Esophagus muscularis mucosa (tissue), 4 donors: Measurements from ENCODE around the gene CALCB. TPM values are rescaled to one million over a fixed set of nuclear protein-coding genes. Genes with fewer than 3 reads are reported as not detected.
"Not testable (repeated sequence)": the region's sequence is repeated elsewhere in the genome, so short reads cannot be mapped to it uniquely, and the experiment has no call there.

Experiments used
- DNase-seq: peaks from one replicate; pipeline ENCODE4 v3.0.0-alpha.2; 2017; ENCODE audit errors: extremely low spot score
- H3K27ac ChIP-seq, 4 donors: fragments of 200-600 bp; sonication (generic); replicated peaks in 1 of 4; 1 replicate in 3 of 4; 2 replicates in 1 of 4; pipeline ENCODE4 v1.5.1; 2016 to 2019; ENCODE audit warnings: mild to moderate bottlenecking in 1 of 4
- H3K27me3 ChIP-seq, 4 donors: fragments of 200-600 bp; sonication (generic); one replicate each; pipeline versions ENCODE4 v1.5.1 to v1.6.0; 2016 to 2019
- H3K36me3 ChIP-seq, 4 donors: fragments of 200-600 bp; sonication (generic); one replicate each; pipeline ENCODE4 v1.5.1; 2016 to 2019
- H3K4me1 ChIP-seq, 4 donors: fragments of 200-600 bp; sonication (generic); one replicate each; pipeline ENCODE4 v1.5.1; 2016 to 2019
- H3K4me3 ChIP-seq, 4 donors: fragments of 200-600 bp; sonication (generic); 1 replicate in 2 of 4; 2 replicates in 2 of 4; pipeline ENCODE4 v1.5.1; 2016 to 2019; ENCODE audit warnings: mild to moderate bottlenecking in 4 of 4, moderate library complexity in 1 of 4
- H3K9me3 ChIP-seq, 4 donors: fragments of 200-600 bp; sonication (generic); 1 replicate in 3 of 4; 2 replicates in 1 of 4; pipeline ENCODE4 v1.5.1; 2016 to 2019
- CTCF ChIP-seq, 3 experiments: fragments of 200-600 bp in 2 of 3; fragments of 450-650 bp in 1 of 3; sonication (generic) in 2 of 3; IDR thresholded peaks; one replicate each; pipeline ENCODE4 v1.5.1; 2017 to 2019; ENCODE audit warnings: antibody characterized with exemption in 3 of 3, mild to moderate bottlenecking in 2 of 3, moderate library complexity in 1 of 3
- EP300 ChIP-seq: sonication (generic); formaldehyde crosslinking; IDR thresholded peaks from one replicate; pipeline ENCODE4 v1.6.1; 2017; ENCODE audit warnings: antibody characterized with exemption
- POLR2A ChIP-seq: fragments of 450-650 bp; IDR thresholded peaks from one replicate; pipeline ENCODE4 v1.6.1; 2017; ENCODE audit warnings: antibody characterized with exemption, moderate library complexity, mild to moderate bottlenecking, low read depth
- POLR2AphosphoS5 ChIP-seq, 2 donors: sonication (generic); formaldehyde crosslinking; IDR thresholded peaks; one replicate each; pipeline ENCODE4 v1.6.1; 2017; ENCODE audit warnings: antibody characterized with exemption in 2 of 2
- WGBS: methylation state at CpG from one replicate; pipeline ENCODE4 v1.1.5; 2018; 5-methylcytosine and 5-hydroxymethylcytosine counted together
- intact Hi-C: fragments of 100-400 bp; cut with DNase I; formaldehyde crosslinking; loops from one replicate; pipeline ENCODE4 v1.15.1; 2023
- total RNA-seq, 4 donors: library from RNA; depleted of rRNA; stranded (reverse); fragments of >200 nt; gene quantifications; one replicate each; pipeline versions ENCODE4 v1.1.0 to v1.2.1, GENCODE V29; 2016

CALCB gene
- not detected for total RNA-seq

- peaks cover 0 to 57% (median 35%) of the 10 kb centered on the region in 4 donors for H3K27me3 ChIP-seq
- H3K9me3 ChIP-seq = peaks cover 0 to 4% (median 0%) of the 10 kb centered on the region in 4 donors
- no peak for DNase-seq
- intact Hi-C loops = loop anchor here (2.0 kb wide), 1 partner anchor 167 kb away; no protein-coding TSS in a partner anchor
- no peaks in the 10 kb centered on the region for H3K36me3 ChIP-seq
- TF ChIP-seq EP300 = no peak
- no peak for TF ChIP-seq CTCF (IDR thresholded peaks at IDR 0.05)
- no peak for TF ChIP-seq POLR2A
- no peak within 1 kb of the TSS for H3K27ac ChIP-seq
- 4% methylated on average over 22 of the region's 60 CpGs for whole genome bisulfite sequencing
- peak within 1 kb of the TSS; percentile 36 to 44 (median 42) for H3K4me3 ChIP-seq
- peaks cover 18 to 26% (median 22%) of the 10 kb centered on the region in 4 donors for H3K4me1 ChIP-seq
These were observed at the start of gene CALCB for GRCh38 chr11:15073361-15074205. CALCB (plus strand) TSS chr11:15073593; CDS start chr11:15074719, 1,126 bp downstream.

- no peak overlapping the region for H3K27ac ChIP-seq
- no peaks in the 10 kb centered on the region for H3K27me3 ChIP-seq
- H3K4me3 ChIP-seq = no peak overlapping the region
- H3K4me1 ChIP-seq = no peaks in the 10 kb centered on the region
- intact Hi-C loops = no loop called here
- 70% methylated on average over 3 of the region's 3 CpGs for WGBS
- H3K9me3 ChIP-seq = no peaks in the 10 kb centered on the region
- H3K36me3 ChIP-seq = no peaks in the 10 kb centered on the region
- no peak for DNase-seq
- no peak for TF ChIP-seq POLR2A
- TF ChIP-seq EP300 = no peak
- TF ChIP-seq POLR2AphosphoS5 (IDR thresholded peaks at IDR 0.05) = no peak
- TF ChIP-seq CTCF (IDR thresholded peaks at IDR 0.05) = no peak
These were observed 46.4 kb upstream of the CALCB start for GRCh38 chr11:15027011-15027410.

- no peaks in the 10 kb centered on the region for H3K27me3 ChIP-seq
- no peaks in the 10 kb centered on the region for H3K4me1 ChIP-seq
- H3K4me3 ChIP-seq = no peak overlapping the region
- H3K36me3 ChIP-seq = no peaks in the 10 kb centered on the region
- intact Hi-C loops = no loop called here
- no peak for DNase-seq
- H3K9me3 ChIP-seq = no peaks in the 10 kb centered on the region
- WGBS = 46% methylated on average over 2 of the region's 2 CpGs
- TF ChIP-seq POLR2AphosphoS5 (IDR thresholded peaks at IDR 0.05) = no peak
- TF ChIP-seq EP300 = no peak
- no peak for TF ChIP-seq POLR2A
- no peak for TF ChIP-seq CTCF (IDR thresholded peaks at IDR 0.05)
- no peak overlapping the region for H3K27ac ChIP-seq
These were observed 45.4 kb upstream of the CALCB start for GRCh38 chr11:15027956-15028355.

- Histone ChIP-seq H3K36me3 (no peaks in the 10 kb centered on the region), H3K27ac (no peak overlapping the region), H3K27me3 (no peaks in the 10 kb centered on the region), H3K4me1 (no peaks in the 10 kb centered on the region), H3K9me3 (no peaks in the 10 kb centered on the region), H3K4me3 (no peak overlapping the region)
- DNase-seq = no peak
- intact Hi-C loops = no loop called here
- TF ChIP-seq POLR2AphosphoS5 (IDR thresholded peaks at IDR 0.05) (no peak), CTCF (IDR thresholded peaks at IDR 0.05) (no peak), EP300 (no peak), POLR2A (no peak)
These were observed 45.0 kb upstream of the CALCB start for GRCh38 chr11:15028379-15028778.

- H3K9me3 ChIP-seq, H3K27ac ChIP-seq, H3K4me3 ChIP-seq, H3K36me3 ChIP-seq, H3K27me3 ChIP-seq, DNase-seq, H3K4me1 ChIP-seq, intact Hi-C loops: not testable (repeated sequence)
- 81% methylated on average over 4 of the region's 4 CpGs for WGBS
These were observed 41.4 kb upstream of the CALCB start for GRCh38 chr11:15031945-15032344.
